HG02981 (cell line): Measurements from ENCODE around the gene BTBD9.
A peak's percentile ranks its signal among the peaks of the same experiment; 100 is the strongest.
"Not testable (repeated sequence)": the region's sequence is repeated elsewhere in the genome, so short reads cannot be mapped to it uniquely, and the experiment has no call there.

Source experiments
- ATAC-seq: cut with Tn5 transposase; IDR thresholded peaks from one replicate; pipeline ENCODE4 v1.9.1; 2021; ENCODE audit warnings: mild to moderate bottlenecking, moderate library complexity; ENCODE audit not compliant: unreplicated experiment

Gene BTBD9

GRCh38 chr6:38650207-38650752 lies 10.6 kb upstream of the BTBD9 start:
- ATAC-seq: no peak

- no peak for ATAC-seq
Measured at GRCh38 chr6:38649744-38650143, 10.0 kb upstream of the BTBD9 start.

GRCh38 chr6:38648629-38649028 lies 8.9 kb upstream of the BTBD9 start:
- no peak for ATAC-seq

- no peak for ATAC-seq
Measured at GRCh38 chr6:38646166-38646878, 6.6 kb upstream of the BTBD9 start.

DNA sequence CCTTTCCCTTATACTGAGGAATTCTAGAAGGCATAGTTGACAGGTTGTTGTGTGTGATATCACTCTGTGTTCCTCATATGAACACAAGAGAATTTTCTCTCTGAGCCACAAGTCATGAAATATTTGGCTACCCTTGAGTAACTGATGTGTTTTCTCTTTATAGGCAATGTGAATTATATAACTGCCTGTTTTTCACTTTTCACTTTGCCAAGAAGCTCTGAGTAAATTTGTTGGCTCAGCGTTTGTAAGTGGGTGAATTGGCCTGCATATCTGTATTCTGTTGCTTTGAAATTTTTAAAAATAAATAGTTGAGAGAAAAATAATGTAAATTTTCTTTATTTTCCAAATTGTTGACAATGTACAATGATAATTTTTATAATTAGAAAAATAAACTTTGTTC lies 5.2 kb upstream of the BTBD9 start:
- ATAC-seq: no peak

GRCh38 chr6:38640216-38640909 lies 634 bp upstream of the BTBD9 start:
- no peak for ATAC-seq

DNA sequence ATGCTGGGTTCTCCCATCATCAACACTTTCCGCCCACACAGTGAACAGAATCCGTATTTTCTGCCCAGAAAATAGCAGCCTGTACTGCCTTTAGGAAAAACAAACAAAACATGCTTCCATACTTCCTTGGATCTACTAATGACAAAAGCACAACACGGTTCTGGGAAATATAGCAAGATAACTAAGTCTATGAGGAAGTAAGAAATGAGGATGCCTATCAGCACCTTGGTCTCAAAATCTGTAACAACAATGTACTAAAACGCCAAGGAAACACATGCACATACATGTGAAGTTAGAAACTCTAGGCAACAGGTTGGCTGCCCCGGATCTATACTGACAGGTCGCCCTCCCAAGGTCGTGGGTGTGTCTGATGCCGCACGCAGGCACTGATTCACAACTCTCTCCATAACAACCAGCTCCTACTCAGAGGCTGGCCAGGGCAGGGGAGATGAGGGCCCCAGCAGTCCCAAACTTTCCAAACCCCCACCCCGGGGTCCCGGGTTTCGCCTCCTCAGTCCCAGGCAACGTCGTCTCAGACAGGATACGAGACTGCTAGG lies 710 bp downstream of the BTBD9 start:
- peak; percentile 33 for ATAC-seq

DNA sequence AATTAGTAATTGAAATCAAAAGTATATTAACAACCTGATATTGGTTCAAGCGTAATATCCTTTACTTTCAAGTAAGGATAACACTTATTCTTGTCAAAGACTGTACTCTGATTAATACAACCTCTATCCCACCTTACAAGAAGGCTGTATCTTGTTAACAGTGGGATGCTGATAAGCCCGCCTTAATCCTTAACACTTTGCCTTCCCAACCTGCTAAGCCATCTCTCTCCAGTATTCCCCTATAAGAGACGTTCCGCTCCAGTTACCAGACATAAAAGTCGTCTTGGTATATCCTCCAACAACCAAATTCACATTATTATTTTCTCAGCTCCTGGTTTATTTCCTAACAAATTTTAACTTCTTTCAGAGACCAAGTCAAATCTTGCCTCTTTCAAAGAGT lies 2.0 kb downstream of the BTBD9 start:
- ATAC-seq: no peak

DNA sequence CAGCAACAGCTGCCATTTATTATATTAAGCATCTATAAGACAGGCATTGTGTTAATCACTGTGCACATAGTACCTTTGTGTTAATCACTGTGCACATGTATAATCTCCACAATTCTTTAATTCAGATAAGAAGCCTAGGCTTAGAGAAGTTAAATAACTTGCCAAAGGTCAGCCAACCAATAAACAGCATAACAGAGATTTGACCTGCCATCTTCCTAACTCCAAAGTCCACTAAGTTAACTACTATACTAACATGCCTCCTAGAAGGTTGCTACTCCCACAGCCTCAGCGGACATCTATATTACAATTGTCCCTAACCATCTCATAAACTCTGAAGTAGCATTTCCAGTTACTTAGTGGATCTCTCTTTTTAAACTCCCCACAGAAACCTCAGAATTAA lies 3.7 kb downstream of the BTBD9 start:
- no peak for ATAC-seq

GRCh38 chr6:38634518-38634917 lies 5.2 kb downstream of the BTBD9 start:
- no peak for ATAC-seq

- ATAC-seq: no peak
Measured at GRCh38 chr6:38632490-38632889, 7.2 kb downstream of the BTBD9 start.

DNA sequence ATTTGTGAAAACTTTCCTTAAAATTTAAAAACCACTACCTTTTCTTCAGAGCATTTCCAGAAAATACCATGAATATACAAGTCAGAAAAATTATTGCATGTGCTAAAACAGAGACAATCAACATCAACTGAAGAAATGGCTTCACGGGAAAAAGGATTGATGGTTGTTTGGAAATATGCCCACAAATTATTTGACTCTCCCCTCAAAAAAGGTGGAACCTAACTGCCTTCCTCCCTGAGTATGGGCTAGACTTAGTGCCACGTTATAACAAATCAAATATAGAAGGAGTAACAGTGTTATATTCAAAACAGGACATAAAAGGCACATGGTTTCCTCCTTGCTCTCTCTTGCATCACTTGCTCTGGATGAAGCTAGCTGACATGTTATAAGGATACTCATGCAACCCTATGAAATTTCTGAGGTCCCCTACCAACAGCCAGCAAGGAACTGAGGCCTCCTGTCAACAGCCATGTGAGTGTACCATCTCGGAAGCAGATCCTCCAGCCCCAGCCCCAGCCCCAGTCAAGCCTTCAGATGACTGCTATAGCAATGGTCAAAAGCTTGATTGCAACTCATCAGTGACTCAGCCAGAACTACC lies 8.4 kb downstream of the BTBD9 start:
- ATAC-seq: no peak

DNA sequence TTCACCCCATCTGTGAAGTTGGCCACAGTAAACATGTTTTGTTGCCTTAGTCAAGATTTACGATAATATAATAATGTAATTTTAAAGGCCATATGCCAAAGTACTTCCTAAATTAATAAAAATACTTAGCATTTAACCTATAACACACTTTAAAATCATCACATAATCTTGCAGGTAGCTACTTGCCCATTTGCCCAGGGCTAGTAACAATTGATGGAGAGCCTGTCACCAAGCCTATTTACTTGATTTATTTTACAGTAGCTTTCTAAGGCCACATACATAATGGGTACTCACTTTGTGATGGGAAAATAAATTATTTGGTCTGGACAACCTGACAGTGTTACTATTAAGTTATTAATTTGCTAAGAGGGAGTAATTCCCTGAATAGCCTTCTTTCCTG lies 14.5 kb downstream of the BTBD9 start:
- ATAC-seq: no peak

DNA sequence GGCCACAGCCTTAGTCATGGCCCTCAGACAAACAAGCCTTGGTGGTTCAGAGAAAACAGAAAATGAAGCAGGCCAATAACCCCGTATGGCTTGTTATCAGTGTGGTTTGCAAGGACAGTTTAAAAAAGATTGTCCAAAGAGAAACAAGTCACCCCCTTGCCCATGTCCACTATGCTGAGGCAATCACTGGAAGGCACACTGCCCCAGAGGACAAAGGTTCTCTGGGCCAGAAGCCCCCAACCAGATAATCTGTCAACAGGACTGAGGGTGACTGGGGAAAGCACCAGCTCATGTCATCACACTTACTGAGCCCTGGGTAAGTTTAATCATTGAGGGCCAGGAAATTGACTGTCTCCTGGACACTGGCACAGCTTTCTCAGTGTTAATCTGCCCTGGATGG lies 20.4 kb downstream of the BTBD9 start:
- not testable (repeated sequence) for ATAC-seq

GRCh38 chr6:38618301-38618700 lies 21.4 kb downstream of the BTBD9 start:
- not testable (repeated sequence) for ATAC-seq

DNA sequence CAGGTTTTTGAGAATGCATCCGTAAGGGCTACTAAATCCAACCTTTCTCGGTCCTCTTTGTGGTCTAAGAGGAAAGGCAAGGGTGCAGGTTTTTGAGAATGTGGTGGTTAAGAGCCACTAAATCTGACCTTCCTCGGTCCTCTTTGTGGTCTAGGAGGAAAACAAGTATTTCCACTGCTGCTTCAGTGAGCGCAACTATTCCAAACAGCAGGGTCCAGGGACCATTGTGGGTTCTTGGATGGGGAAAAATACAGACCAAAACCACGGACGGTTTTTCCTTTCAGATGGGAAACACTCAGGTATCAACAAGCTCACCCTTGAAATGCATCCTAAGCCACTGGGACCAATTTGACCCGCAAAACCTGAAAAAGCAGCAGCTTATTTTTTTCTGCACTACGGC lies 21.9 kb downstream of the BTBD9 start:
- ATAC-seq: no peak

DNA sequence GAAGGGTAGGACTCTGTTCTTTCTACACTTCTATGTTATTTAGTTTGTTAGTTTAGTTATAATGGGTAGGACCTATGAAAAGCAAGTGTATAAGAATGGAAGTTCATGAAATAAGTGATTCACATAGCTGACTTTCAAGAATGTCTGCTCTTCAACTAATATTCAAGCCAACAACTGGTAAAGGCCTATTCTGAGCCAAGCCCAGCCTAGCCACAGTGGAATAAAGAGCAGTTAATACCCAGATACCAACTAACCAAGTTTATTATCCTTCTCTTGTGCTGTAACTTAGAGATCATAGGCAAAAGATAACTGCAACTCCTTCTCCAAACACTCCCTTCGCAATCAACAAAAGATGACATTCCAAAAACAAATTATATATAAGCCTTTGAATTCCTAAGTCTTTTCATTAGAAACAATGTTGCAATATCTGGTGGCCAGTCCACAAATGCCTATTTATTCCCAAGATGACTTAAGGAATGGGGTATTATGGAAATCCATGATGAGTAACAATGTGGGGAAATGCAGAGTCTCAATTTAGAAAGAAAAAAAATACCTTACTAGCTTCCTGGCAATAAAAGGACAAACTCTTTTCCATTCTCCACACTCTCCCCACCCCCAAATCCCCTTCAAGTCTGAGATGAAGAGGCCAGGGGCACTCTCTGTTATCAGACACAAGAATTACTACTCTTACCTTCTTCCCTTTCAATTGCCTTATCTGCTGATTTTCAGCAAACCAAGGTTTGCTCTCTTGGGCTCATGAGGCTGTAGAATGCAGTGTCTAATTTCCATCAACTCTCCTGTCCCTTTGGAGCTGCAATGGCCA lies 27.4 kb downstream of the BTBD9 start:
- no peak for ATAC-seq

GRCh38 chr6:38610050-38610625 lies 29.6 kb downstream of the BTBD9 start:
- ATAC-seq: no peak

DNA sequence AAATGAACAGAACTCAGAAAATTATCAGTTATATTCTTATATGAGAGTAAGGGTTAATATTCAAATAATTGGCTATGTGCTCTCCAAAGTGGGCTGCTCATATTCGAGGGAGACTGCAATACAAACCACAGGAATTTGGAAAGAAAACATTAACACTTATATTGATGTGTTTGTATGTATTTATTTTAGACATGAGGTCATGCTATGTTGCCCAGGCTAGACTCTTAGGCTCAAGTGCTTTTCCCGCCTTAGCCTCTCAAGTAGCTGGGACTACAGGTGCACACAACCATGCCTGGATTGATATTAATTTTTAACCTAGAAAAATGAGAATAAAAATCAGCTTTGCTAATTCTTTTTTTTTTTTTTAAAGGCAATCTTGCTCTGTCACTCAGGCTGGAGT lies 35.0 kb downstream of the BTBD9 start:
- ATAC-seq: no peak

GRCh38 chr6:38603966-38604365 lies 35.8 kb downstream of the BTBD9 start:
- no peak for ATAC-seq
